Ascending aorta (tissue), 2 donors: ENCODE data around the gene FOXA3. TPM values are rescaled to one million over a fixed set of nuclear protein-coding genes. Genes with fewer than 3 reads are reported as not detected.
"Not testable (repeated sequence)": the region's sequence is repeated elsewhere in the genome, so short reads cannot be mapped to it uniquely, and the experiment has no call there.

ENCODE experiments used
- DNase-seq, 2 donors: peaks; one replicate each; pipeline ENCODE4 v3.0.0-alpha.2; 2019; ENCODE audit warnings: low spot score in 2 of 2
- H3K27ac ChIP-seq, 2 donors: fragments of 200-600 bp; sonication (generic); one replicate each; pipeline ENCODE4 v1.5.1; 2016 to 2017; ENCODE audit warnings: mild to moderate bottlenecking in 1 of 2
- H3K27me3 ChIP-seq: fragments of 200-600 bp; sonication (generic); one replicate; pipeline ENCODE4 v1.5.1; 2017
- H3K36me3 ChIP-seq, 2 donors: fragments of 200-600 bp; sonication (generic); one replicate each; pipeline ENCODE4 v1.5.1; 2016
- H3K4me1 ChIP-seq, 2 donors: fragments of 200-600 bp; sonication (generic); one replicate each; pipeline ENCODE4 v1.5.1; 2016 to 2017; ENCODE audit warnings: mild to moderate bottlenecking in 1 of 2
- H3K4me3 ChIP-seq, 2 donors: fragments of 200-600 bp; sonication (generic); one replicate each; pipeline ENCODE4 v1.5.1; 2016 to 2017; ENCODE audit warnings: mild to moderate bottlenecking in 1 of 2
- H3K9me3 ChIP-seq, 2 donors: fragments of 200-600 bp; sonication (generic); one replicate each; pipeline ENCODE4 v1.5.1; 2016
- CTCF ChIP-seq, 3 experiments: fragments of 200-600 bp in 2 of 3; fragments of 450-650 bp in 1 of 3; sonication (generic) in 2 of 3; IDR thresholded peaks; one replicate each; pipeline ENCODE4 v1.5.1; 2016 to 2019; ENCODE audit warnings: antibody characterized with exemption in 3 of 3, mild to moderate bottlenecking in 1 of 3, moderate library complexity in 1 of 3
- intact Hi-C: fragments of 100-400 bp; cut with DNase I; formaldehyde crosslinking; loops from one replicate; pipeline ENCODE4 v1.15.1; 2023
- total RNA-seq: library from RNA; depleted of rRNA; stranded (reverse); fragments of >200 nt; gene quantifications from one replicate; pipeline ENCODE4 v1.1.0, GENCODE V29; 2016

FOXA3 gene
- total RNA-seq, 1 donor from 2014 or later, result not detected

- DNase-seq, result no peak
- H3K9me3 ChIP-seq, result no peaks in the 10 kb centered on the region
- H3K27ac ChIP-seq, result no peak overlapping the region
- intact Hi-C loops, result no loop called here
- peaks cover 4 to 15% of the 10 kb centered on the region in 2 donors for H3K4me1 ChIP-seq
- H3K27me3 ChIP-seq, result peaks cover 9% of the 10 kb centered on the region
- no peak for TF ChIP-seq CTCF (IDR thresholded peaks at IDR 0.05)
- peak overlapping the region; percentile 73 to 88 for H3K4me3 ChIP-seq
- H3K36me3 ChIP-seq, result peaks cover 0 to 3% of the 10 kb centered on the region in 2 donors
These were observed 530 bp downstream of the FOXA3 start for GRCh38 chr19:45864629-45865082.

- no peak for TF ChIP-seq CTCF (IDR thresholded peaks at IDR 0.05)
- intact Hi-C loops, result no loop called here
- peaks cover 4 to 15% of the 10 kb centered on the region in 2 donors for H3K4me1 ChIP-seq
- H3K27ac ChIP-seq, result no peak overlapping the region
- no peaks in the 10 kb centered on the region for H3K36me3 ChIP-seq
- DNase-seq, result no peak
- H3K4me3 ChIP-seq, result no peak overlapping the region
- no peaks in the 10 kb centered on the region for H3K9me3 ChIP-seq
- peaks cover 9% of the 10 kb centered on the region for H3K27me3 ChIP-seq
These were observed 1.3 kb downstream of the FOXA3 start for GRCh38 chr19:45865269-45865948.

GRCh38 chr19:45866400-45867176 is 2.5 kb downstream of the FOXA3 start:
- Histone ChIP-seq H3K36me3 (no peaks in the 10 kb centered on the region), H3K4me3 (no peak overlapping the region), H3K27ac (no peak overlapping the region), H3K4me1 (peaks cover 4 to 13% of the 10 kb centered on the region in 2 donors), H3K9me3 (no peaks in the 10 kb centered on the region), H3K27me3 (peaks cover 9% of the 10 kb centered on the region)
- no peak for TF ChIP-seq CTCF (IDR thresholded peaks at IDR 0.05)
- DNase-seq, result no peak
- intact Hi-C loops, result no loop called here

GRCh38 chr19:45867241-45867640 is 3.1 kb downstream of the FOXA3 start:
- H3K27me3 ChIP-seq, H3K36me3 ChIP-seq, H3K27ac ChIP-seq, H3K4me1 ChIP-seq, H3K9me3 ChIP-seq, H3K4me3 ChIP-seq, intact Hi-C loops, DNase-seq: not testable (repeated sequence)

GRCh38 chr19:45870798-45871197 is 6.7 kb downstream of the FOXA3 start:
- no peak for TF ChIP-seq CTCF (IDR thresholded peaks at IDR 0.05)
- intact Hi-C loops, result no loop called here
- Histone ChIP-seq H3K27me3 (no peaks in the 10 kb centered on the region), H3K9me3 (no peaks in the 10 kb centered on the region), H3K27ac (no peak overlapping the region), H3K4me1 (no peaks in the 10 kb centered on the region), H3K36me3 (no peaks in the 10 kb centered on the region), H3K4me3 (no peak overlapping the region)
- DNase-seq, result no peak
